NCI-H2029 treated with DMSO at 0.1 percent for 48 hours (cell line): ENCODE results near the gene SLC25A13.

Experiments used
- DNase-seq: peaks from one replicate; lab custom pipeline; 2025; lab: John Stamatoyannopoulos, UW

Gene SLC25A13

DNA sequence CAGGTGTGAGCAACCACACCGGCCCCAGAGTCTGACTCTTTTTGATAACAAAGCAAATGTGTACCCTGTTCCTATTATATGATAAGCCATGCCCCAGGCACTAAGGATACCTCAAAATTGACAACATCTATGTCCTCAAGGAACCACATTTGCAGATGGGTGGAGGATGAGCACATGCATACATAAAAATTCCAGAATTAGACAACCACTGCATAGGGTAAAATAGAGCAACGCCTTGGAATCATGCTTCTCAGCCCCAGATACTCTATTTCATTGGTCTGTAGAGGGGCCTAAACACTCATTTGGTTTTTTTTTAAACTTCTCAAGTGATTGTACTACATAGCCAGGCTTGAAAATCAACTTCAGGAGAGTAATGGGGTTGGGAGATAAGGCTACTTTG is 78.7 kb downstream of the SLC25A13 start:
- DNase-seq, result no peak

DNA sequence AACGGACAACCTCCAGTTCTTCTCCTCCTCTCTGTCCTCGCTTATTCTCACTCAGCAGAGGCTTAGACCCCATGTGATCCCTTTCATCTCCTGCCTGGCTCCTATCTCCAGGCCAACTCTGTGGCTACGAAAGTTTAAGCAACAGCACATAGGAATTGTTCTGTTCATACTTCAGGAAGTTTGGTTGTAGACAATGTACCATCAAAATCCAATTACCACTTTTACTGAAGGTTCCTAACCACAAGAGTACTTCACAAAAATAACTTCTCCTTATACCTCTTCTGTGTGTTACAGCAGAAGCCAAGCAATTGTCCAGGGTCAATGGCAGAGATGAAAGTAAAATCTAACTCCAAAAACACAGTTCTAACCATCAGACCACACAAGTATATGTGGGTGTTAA is 80.0 kb downstream of the SLC25A13 start:
- no peak for DNase-seq

GRCh38 chr7:96238976-96239766 is 82.7 kb downstream of the SLC25A13 start:
- no peak for DNase-seq

GRCh38 chr7:96238474-96238873 is 83.4 kb downstream of the SLC25A13 start:
- no peak for DNase-seq

- DNase-seq, result no peak
Observed at GRCh38 chr7:96237040-96237439, 84.9 kb downstream of the SLC25A13 start.

DNA sequence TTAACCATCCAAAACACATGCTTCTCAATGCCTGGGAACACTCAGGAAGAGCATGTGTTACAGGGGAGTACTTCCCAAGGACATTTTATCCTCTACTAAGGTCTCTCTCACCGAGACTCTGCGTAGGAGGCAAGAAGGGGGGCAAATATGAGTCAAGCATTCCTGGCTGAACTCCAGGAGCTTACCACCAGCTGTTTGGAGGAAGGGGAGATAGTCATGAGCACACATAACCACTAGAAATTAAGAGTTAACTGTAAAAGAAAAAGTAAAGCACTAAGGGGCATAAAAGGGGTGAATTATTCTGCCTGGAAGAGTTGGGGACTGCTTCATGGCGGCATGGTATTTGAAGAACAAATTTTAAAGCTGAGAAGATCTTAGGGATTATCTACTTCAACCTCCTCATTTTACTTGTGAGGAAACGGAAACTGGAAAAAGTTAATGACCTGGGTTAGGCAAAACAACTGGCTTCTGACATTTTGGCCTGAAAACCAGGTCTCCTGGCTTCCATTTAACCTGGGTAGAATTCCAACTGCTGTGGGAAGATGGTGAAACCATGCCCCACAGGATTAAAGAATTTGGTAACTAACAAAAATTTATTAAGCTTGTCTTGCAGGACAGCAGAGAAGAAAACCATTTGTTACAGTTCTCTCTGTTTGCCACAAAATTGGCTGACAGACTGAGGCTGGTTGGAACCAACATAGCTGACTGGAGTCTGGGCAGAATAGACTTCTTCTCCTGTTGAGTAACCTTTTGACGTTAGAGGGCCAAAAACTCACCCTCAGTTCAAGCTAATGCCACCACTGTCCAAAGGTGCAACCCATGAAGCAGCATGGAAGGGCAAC is 85.5 kb downstream of the SLC25A13 start:
- no peak for DNase-seq

DNA sequence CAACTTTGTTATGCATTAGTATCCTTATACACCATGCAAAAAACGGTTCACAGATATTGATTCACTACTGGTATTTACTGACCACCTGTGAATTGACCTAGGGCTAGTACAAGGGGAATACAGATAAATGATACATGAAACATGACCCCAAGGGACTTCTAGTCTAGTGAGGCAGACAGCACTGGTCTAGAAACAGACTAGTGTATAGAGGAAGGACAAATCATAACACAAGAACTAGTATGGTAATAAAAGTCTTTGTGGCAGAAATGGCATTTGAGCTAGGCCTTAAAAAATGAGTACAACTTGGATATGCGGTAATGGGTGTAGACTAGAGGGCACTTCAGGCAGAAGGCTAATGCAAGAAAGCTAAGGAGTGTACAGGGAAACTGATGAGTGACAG is 86.6 kb downstream of the SLC25A13 start:
- DNase-seq, result no peak

GRCh38 chr7:96233528-96234154 is 88.3 kb downstream of the SLC25A13 start:
- DNase-seq, result no peak

GRCh38 chr7:96233084-96233483 is 88.8 kb downstream of the SLC25A13 start:
- no peak for DNase-seq

- no peak for DNase-seq
Observed at GRCh38 chr7:96228760-96229159, 93.1 kb downstream of the SLC25A13 start.

DNA sequence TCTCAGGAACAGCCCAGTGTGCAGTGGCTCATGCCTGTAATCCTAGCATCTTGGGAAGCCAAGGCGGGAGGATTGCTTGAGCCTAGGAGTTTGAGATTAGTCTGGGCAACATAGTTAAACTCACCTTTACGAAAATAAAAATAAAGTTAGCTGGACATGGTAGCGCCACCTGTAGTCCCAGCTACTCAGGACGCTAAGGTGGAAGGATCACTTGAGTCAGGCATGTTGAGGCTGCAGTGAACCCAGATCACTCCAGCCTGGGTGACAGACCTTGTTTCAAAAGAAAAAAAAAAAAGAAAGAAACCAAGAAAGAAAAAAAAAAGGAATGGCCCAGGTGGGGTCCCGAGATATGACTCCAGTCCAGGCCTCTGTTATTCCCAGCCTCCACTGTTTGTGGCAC is 96.6 kb downstream of the SLC25A13 start:
- DNase-seq, result no peak

- DNase-seq, result no peak
Observed at GRCh38 chr7:96224685-96225084, 97.2 kb downstream of the SLC25A13 start.

DNA sequence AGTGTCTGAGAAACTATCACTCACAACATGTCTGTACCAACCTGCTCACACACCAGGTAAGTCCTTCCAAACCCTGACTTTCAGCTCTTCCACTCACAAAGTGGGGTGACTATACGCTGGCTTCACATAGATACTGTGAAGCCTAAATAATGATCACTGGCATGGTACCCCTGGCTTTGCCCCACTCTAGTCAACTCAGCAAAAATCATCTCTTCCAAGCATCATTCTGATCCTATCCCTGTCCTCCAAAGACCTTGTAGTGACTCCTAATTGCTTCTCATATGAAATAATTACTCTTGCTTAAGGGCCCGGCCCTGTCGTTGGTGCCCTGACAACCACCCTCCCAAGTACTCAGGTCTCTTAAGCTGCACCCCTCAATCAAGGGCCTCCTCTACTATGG is 97.8 kb downstream of the SLC25A13 start:
- DNase-seq, result no peak

DNA sequence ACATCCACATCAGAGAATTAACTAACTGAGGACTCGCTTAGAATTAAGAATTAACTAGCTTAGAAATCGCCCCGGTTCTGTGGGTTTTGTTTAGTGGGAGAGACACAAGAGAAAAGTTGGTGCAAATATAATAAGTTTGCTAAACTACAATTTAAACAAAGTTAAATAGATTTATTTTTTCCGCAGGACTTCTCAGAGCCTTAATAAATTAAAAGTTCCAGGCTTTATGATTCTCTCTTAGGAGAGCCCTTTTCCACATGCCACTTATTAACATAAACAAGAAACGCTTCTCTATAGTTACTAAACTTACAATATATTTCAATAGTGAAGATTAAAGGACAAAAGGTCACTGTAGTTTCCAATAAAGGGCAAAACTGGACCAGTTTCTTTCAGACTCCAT is 100.0 kb downstream of the SLC25A13 start:
- no peak for DNase-seq

DNA sequence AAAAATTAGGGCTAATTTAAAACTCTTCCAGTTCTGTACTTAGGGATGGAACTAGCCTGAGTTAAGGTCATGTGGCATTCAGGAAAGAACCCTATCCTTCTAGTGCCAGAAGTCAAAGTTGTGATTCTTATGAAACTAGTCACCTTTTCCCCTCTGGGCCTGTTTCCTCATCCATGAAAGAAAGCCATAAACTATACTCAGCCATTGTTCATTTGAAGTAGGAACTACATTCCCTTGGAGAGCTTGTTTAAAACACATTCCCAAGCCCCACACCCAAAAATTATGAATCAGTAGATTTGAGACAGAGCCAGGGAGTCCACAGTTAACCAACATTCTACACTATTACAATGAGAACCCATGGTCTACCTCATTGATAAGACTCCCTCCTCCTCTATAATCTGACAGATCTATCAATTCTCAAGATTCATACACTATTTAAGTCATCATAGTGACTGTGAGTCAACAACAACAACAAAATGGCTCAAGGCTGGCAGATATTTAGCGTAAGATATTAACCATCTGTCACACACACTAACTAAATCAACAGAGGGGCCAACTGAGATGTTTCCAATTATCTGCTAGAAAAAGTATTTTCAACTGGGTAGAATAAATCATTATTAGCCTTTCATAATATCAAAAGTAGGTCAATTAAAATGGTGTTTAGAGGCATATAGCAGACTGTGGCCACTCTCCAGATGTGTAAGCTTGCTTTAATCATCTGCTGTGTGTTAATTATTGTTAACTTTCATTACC is 102.3 kb downstream of the SLC25A13 start:
- DNase-seq, result no peak

DNA sequence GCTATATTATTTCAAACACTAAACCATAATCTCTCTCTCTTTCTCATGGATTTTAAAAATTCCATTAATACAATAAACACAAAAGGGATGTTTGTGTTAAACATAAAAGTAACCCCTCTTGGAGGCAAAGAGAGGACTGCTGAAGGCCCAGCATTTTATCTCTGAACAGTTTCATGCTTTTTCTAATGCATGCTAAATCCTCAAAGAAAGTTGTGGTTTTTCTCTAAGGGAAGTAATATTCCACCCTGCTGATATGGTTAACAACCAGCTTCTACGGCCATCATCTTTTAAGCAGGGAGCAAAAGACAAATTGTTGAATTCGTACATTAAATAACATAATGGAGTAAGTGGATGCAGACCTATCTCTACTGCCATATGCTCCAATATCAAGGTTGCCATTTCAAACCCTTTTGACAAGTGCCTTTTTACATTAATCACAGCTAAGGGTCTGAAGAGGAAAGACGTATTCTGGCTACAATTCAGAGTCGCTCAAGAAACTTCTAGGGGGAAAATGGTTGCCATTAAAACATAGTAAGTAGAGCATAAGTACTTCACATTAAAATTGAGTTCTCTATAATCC is 103.1 kb downstream of the SLC25A13 start:
- DNase-seq, result no peak

GRCh38 chr7:96217147-96217546 is 104.8 kb downstream of the SLC25A13 start:
- no peak for DNase-seq

- no peak for DNase-seq
Observed at GRCh38 chr7:96216373-96216772, 105.5 kb downstream of the SLC25A13 start.

DNA sequence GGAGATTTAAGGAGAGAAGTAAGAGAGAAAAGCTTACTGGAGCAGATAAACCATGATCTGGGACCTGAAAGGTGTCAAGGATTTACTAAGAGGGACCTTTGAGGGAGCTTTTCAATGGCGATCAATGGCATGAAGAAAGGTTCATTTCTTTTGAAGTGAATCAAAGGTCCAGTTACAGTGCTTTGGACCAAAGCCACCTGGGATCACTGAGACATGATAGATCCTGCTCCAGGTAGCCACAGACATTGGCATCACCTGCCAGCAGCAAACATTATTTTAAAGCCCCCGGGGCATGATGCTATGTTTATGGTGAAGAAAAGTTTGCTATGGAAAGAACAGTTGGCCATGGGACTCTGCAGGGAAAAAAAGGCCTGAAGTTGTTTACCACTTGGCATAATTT is 109.4 kb downstream of the SLC25A13 start:
- DNase-seq, result no peak

DNA sequence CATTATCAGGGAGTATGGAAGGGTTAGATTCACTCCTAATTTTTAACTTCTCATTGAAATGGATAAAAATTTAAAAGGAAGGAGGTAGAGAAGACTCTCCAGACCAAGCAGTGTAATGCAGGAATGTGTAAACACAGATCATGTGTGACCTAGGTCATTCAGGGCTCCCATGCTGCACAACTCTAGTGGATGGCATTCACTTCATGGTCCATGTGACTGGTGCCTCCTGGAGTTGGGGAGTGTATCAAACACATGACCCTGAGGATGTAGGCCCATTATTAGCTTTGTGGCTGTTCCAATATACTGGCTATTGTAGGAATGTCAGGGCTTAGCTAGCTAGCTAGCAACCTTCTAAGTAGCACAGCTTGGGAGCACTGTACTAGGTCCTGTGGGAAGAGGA is 109.9 kb downstream of the SLC25A13 start:
- no peak for DNase-seq

GRCh38 chr7:96205665-96206064 is 116.2 kb downstream of the SLC25A13 start:
- DNase-seq, result no peak

DNA sequence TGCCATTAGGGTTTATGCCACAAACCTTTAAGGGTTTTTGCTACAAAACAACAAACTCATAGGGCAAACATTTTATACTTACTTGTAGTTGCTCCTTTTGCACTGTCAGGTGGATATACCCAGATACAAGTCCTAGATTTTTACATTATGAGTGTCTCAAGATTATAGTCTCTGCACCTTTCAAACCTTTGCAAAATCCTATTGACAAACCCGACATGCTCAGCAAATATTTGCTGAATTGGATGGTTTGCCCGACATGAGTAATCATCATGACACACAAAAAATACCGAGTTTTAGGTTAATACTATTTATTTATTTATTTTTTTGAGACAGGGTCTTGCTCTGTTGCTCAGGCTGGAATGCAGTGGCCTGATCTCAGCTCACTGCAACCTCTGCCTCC is 117.3 kb downstream of the SLC25A13 start:
- no peak for DNase-seq
